Left lobe of liver (tissue), 2 donors: ENCODE results near the gene GNA12. TPM values are rescaled to one million over a fixed set of nuclear protein-coding genes. Genes with fewer than 3 reads are reported as not detected.

Experiments used
- ATAC-seq: fragments of 200-7000 bp; cut with Tn5 transposase; one replicate; pipeline ENCODE4 v1.9.1; 2020; ENCODE audit warnings: mild to moderate bottlenecking, moderate library complexity
- DNase-seq: peaks from one replicate; pipeline ENCODE4 v3.0.0-alpha.2; 2020; ENCODE audit warnings: low spot score
- total RNA-seq: library from RNA; stranded (reverse); gene quantifications from one replicate; pipeline ENCODE4 v1.2.1, GENCODE V29; 2021
- donor health status: DM: no; HTN: no; CAD: no; lungs with moderate emphysema.
- donor health status: DM: no; HTN: yes; CAD: no.

GNA12 gene
- total RNA-seq, 1 donor from 2014 or later: 16.2 TPM

GRCh38 chr7:2719007-2719406, 125.1 kb downstream of the GNA12 start:
- peak; percentile 50 for ATAC-seq
- no peak for DNase-seq

- no peak for ATAC-seq
- no peak for DNase-seq
Observed at GRCh38 chr7:2718296-2718965, 125.7 kb downstream of the GNA12 start.

GRCh38 chr7:2717293-2718261, 126.5 kb downstream of the GNA12 start:
- DNase-seq: no peak
- peak; percentile 29 for ATAC-seq

GRCh38 chr7:2716906-2717292, 127.2 kb downstream of the GNA12 start:
- ATAC-seq: no peak
- DNase-seq: no peak

DNA sequence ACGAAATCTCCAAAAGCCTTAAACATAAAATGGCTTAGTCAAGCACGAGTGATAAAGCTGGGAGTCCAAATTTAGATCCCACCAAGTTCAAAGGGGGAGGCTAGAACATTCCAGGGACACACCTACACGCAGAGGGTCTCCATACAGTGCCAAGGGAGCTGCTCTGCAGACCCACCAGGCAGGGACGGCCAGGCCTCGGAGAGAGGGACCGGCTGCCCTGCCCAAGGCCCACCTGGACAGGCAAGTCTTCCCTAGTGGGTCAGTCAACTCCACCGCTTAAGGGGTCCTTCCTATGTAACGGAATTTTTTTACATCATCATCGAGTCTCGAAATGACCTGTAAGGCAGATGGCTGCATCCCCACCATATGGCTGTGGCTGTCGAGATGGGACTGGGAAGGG, 127.6 kb downstream of the GNA12 start:
- DNase-seq (no peak), ATAC-seq (no peak)

- no peak for ATAC-seq
- no peak for DNase-seq
Observed at GRCh38 chr7:2715341-2716231, 128.5 kb downstream of the GNA12 start.

- ATAC-seq (no peak), DNase-seq (no peak)
Observed at GRCh38 chr7:2714636-2715035, 129.5 kb downstream of the GNA12 start.

DNA sequence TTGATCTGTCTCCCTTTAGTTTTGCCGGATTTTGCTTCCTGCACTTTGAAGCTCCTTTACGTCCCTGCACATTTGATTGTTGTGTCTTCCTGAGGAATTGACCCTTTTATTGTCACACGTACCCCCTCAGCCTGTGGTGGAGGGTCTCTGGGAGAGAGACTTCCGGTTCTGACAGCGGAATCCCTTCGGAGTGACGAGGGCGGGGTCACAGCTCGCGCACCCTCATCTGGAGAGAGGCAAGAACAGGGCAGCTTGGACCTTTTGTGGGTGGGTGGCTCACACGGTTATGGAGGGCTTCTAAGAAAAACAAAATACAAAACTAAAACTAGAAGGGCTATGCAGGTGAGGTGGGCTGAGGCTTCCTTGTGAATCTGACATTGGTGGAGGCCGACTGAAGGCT, 130.1 kb downstream of the GNA12 start:
- no peak for DNase-seq
- ATAC-seq: no peak

DNA sequence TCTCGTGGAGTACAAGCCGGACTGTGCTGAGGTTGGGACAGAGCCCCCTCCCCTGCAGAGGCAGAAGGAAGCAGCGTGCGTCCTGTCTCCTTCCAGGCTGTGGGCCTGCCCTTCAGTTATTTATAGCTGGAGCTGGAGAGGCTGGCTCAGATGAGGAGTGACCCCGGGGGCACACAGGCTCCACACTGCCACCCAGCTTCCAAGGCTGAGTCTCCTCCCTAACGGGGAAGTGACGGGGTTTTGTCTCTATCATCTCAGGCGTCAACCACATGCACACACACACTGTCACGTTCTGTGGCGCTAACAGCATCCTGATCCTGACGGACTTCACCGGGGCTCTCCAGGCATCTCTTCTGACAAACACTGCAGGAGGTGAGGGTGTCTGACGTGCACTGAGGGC, 130.7 kb downstream of the GNA12 start:
- DNase-seq: no peak
- ATAC-seq: no peak

DNA sequence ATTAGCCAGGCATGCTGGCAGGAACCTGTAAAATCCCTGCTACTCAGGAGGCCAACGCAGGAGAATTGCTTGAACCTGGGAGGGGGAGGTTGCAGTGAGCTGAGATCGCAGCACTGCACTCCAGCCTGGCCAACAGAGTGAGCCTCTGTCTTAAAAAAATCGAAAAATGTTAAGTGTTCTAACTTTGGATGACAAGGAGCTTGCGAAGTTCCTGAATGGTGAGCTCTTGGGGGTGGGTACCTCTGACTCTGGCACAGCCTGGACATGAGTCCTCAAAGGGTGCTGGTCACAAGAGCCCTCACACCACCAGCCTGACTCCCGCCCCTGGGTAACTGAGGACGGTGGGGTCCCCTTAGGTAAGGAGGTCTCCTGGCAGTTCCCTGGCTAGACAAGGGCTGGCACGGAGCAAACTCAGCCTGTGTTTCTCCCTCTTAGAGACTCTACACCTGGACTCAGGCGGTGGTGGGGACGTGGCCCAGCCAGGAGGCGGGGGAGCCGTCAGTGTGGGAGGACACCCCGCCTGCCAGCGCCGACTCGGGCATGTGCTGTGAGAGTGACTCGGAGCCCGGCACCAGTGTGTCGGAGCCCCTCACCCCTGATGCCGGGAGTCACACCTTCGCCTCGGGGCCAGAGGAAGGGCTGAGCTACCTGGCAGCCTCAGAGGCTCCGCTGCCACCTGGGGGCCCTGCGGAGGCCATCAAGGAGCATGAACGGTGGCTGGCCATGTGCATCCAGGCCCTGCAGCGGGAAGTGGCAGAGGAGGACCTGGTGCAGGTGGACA, 132.0 kb downstream of the GNA12 start:
- DNase-seq (no peak), ATAC-seq (no peak)

- ATAC-seq (no peak), DNase-seq (no peak)
Observed at GRCh38 chr7:2710901-2711551, 133.1 kb downstream of the GNA12 start.

DNA sequence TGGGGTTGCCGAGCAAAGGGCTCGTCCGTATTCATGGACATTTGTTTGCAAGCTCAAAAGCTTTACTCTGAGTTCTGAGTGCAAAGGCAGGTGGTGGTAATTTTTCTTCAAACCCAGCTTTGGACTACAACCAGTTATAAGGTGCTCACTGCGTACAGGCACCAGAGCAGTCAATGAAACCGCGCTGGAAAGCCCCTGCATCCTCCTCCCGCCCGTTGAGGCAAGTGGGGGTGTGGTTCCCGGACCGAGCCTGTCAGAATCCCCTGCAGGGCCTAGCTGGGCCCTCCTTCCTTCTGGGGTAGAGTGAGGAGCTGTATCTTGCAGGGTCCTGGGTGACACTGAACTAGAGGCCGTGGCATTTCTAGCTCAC, 133.8 kb downstream of the GNA12 start:
- no peak for DNase-seq
- ATAC-seq: no peak

GRCh38 chr7:2709553-2710285, 134.4 kb downstream of the GNA12 start:
- peak; percentile 96 for ATAC-seq

GRCh38 chr7:2708547-2709310, 135.4 kb downstream of the GNA12 start:
- ATAC-seq (no peak), DNase-seq (no peak)

More at GRCh38 chr7:2709553-2710285, 134.4 kb downstream of the GNA12 start:
- peak; percentile 82 for DNase-seq

DNA sequence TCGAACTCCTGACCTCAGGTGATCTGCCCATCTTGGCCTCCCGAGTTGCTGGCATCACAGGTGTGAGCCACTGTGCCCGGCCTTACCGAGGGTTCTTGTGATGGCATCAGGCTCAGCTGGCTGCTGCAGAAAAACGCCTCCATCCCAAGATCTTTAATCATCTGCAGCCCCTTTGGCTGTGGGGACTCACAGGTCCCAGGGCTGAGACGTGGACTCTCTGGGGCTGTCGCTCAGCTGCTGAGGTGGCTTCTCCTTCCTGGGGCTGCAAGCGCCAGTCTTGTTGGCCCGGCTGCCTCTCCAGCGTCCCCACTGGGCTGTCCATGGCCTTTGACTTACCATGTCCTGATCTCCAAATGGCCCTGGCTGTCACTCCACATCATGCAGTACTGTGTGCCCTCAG, 136.1 kb downstream of the GNA12 start:
- DNase-seq: no peak

GRCh38 chr7:2707481-2707880, 136.6 kb downstream of the GNA12 start:
- DNase-seq: no peak
- ATAC-seq: no peak

More for the DNA sequence above, 136.1 kb downstream of the GNA12 start:
- ATAC-seq: no peak

DNA sequence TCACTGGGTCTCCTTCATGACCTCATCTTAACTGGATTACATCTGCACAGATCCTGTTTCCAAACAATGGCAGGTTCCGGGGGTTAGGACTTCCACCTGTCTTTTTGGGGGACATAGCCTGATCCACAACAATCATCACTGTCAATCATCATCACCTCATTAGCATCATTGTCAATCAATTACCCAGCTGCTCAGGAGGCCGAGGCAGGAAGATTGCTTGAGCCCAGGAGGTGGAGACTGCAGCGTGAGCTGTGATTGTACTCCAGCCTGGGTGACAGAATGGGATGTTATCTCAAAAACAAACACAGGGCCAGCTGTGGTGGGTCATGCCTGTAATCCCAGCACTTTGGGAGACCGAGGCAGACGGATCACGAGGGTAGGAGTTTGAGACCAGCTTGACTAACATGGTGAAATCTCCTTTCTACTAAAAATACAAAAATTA, 137.4 kb downstream of the GNA12 start:
- ATAC-seq: no peak
- DNase-seq: no peak

GRCh38 chr7:2705371-2706096, 138.6 kb downstream of the GNA12 start:
- ATAC-seq (no peak), DNase-seq (no peak)
